OCI-LY7 (cell line): ENCODE measurements around the gene DPP10.

Source experiments
- EZH2phosphoT487 ChIP-seq: fragments of 200-600 bp; sonication (generic); IDR thresholded peaks from 2 replicates; pipeline ENCODE4 v1.6.1; 2018; ENCODE audit warnings: low read depth, borderline replicate concordance, mild to moderate bottlenecking, mixed run types, antibody characterized with exemption, low read length, moderate library complexity, mixed read lengths
- TF ChIP-seq, protein P1 (sequence below): fragments of 200-600 bp; sonication (generic); conservative IDR thresholded peaks from 2 replicates; pipeline ENCODE4 v1.5.1; 2014; ENCODE audit warnings: mild to moderate bottlenecking, antibody characterized with exemption, low read length, moderate library complexity, mixed read lengths

DNA sequence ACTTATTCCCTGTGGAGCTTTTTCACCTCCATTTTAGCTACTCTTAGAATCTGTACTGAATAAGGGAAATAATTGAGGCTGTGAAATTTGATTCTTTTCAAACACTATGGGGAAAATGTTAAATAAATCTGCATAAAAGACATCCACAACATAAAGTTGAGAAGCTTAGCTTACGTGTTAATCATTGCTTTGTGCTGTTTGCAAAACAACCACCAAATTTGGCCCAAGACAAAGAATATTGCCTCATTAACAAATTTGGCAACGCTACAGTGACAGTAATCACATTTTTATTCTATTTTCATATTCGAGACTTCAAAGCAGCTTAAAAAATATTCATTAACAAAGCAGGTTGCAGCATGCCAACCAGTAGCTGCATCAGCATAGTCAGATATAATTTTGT is 437.6 kb downstream of the DPP10 start:
- TF ChIP-seq, protein P1, sequence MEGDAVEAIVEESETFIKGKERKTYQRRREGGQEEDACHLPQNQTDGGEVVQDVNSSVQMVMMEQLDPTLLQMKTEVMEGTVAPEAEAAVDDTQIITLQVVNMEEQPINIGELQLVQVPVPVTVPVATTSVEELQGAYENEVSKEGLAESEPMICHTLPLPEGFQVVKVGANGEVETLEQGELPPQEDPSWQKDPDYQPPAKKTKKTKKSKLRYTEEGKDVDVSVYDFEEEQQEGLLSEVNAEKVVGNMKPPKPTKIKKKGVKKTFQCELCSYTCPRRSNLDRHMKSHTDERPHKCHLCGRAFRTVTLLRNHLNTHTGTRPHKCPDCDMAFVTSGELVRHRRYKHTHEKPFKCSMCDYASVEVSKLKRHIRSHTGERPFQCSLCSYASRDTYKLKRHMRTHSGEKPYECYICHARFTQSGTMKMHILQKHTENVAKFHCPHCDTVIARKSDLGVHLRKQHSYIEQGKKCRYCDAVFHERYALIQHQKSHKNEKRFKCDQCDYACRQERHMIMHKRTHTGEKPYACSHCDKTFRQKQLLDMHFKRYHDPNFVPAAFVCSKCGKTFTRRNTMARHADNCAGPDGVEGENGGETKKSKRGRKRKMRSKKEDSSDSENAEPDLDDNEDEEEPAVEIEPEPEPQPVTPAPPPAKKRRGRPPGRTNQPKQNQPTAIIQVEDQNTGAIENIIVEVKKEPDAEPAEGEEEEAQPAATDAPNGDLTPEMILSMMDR = no peak
- no peak for TF ChIP-seq EZH2phosphoT487
